T-helper 17 cell (primary cell): ENCODE measurements around the gene GAB4. TPM values are rescaled to one million over a fixed set of nuclear protein-coding genes. Genes with fewer than 3 reads are reported as not detected.
"Not testable (repeated sequence)": the region's sequence is repeated elsewhere in the genome, so short reads cannot be mapped to it uniquely, and the experiment has no call there.

Experiments
- ATAC-seq: fragments of 150-1000 bp; cut with Tn5 transposase; 2 replicates; pipeline ENCODE4 v1.10.0; 2021; ENCODE audit warnings: mild to moderate bottlenecking, moderate library complexity
- DNase-seq, 3 donors: peaks; one replicate each; pipeline versions ENCODE4 v3.0.0 to v3.0.0-alpha.2; 2020 to 2021
- H3K9me3 ChIP-seq: one replicate; pipeline ENCODE4 v1.7.0; 2013; ENCODE audit warnings: low read length, mild to moderate bottlenecking; ENCODE audit not compliant: control insufficient read depth, poor library complexity, severe bottlenecking
- H3K27ac Mint-ChIP-seq: one replicate; pipeline ENCODE4 v1.8.0; 2022; ENCODE audit warnings: mild to moderate bottlenecking, moderate library complexity, mixed read lengths
- H3K27me3 Mint-ChIP-seq: one replicate; pipeline ENCODE4 v1.8.0; 2022; ENCODE audit warnings: mixed read lengths
- H3K36me3 Mint-ChIP-seq: one replicate; pipeline ENCODE4 v1.8.0; 2022; ENCODE audit warnings: low read depth, mixed read lengths
- H3K4me1 Mint-ChIP-seq: one replicate; pipeline ENCODE4 v1.8.0; 2022; ENCODE audit warnings: mild to moderate bottlenecking, mixed read lengths
- H3K4me3 Mint-ChIP-seq: one replicate; pipeline ENCODE4 v1.8.0; 2022; ENCODE audit warnings: mild to moderate bottlenecking, moderate library complexity, mixed read lengths
- total RNA-seq, 4 donors: library from RNA in 2 of 4; stranded (reverse) in 2 of 4; gene quantifications; one replicate each; pipeline ENCODE4 v1.2.3 and lab custom pipeline; 2022 to 2026

Gene GAB4
- total RNA-seq, 2 donors from 2014 or later, result not detected

DNA sequence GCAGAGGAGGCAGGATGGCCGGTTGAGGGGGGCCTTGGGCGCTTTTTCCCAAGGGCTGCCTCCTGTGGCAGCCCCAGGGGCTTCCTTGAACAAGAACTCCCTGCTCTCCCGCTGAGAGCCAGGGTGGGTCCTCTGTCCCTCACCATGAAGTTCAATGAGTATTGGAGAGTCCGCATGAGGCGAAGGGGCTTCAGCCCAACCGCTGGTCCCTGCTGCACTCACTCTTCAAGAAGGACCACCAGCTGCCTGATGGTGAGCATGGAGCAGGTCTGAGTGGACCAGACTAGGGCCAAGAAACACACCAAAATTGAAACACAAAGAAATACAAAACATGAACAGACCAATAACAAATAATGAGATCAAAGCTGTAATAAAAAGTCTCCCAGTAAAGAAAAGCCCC lies 7.5 kb upstream of the GAB4 start:
- peaks cover 67% of the 10 kb centered on the region for H3K27me3 Mint-ChIP-seq

DNA sequence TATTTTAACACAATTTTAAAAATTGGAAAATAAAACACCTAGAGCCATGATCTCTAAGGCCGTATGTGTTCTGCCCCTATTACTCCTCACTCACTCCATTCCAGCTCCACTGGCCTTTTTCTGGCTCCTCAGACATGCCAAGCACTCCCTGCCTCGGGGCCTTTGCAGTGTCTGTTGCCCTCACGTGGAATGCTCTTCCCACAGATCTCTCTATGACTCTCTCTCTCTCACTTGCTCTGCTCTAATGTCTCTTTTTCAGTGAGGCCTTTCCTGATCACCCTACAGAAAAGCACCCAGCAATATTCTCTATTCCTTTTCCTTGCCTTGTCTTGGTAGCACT lies 6.0 kb upstream of the GAB4 start:
- DNase-seq, H3K4me3 Mint-ChIP-seq, H3K4me1 Mint-ChIP-seq, H3K9me3 ChIP-seq, ATAC-seq, H3K27ac Mint-ChIP-seq, H3K36me3 Mint-ChIP-seq: not testable (repeated sequence)
- H3K27me3 Mint-ChIP-seq, result peaks cover 67% of the 10 kb centered on the region

More for the DNA sequence above, 7.5 kb upstream of the GAB4 start:
- not testable (repeated sequence) for ATAC-seq, H3K27ac Mint-ChIP-seq, H3K36me3 Mint-ChIP-seq, DNase-seq, H3K4me1 Mint-ChIP-seq, H3K9me3 ChIP-seq, H3K4me3 Mint-ChIP-seq

DNA sequence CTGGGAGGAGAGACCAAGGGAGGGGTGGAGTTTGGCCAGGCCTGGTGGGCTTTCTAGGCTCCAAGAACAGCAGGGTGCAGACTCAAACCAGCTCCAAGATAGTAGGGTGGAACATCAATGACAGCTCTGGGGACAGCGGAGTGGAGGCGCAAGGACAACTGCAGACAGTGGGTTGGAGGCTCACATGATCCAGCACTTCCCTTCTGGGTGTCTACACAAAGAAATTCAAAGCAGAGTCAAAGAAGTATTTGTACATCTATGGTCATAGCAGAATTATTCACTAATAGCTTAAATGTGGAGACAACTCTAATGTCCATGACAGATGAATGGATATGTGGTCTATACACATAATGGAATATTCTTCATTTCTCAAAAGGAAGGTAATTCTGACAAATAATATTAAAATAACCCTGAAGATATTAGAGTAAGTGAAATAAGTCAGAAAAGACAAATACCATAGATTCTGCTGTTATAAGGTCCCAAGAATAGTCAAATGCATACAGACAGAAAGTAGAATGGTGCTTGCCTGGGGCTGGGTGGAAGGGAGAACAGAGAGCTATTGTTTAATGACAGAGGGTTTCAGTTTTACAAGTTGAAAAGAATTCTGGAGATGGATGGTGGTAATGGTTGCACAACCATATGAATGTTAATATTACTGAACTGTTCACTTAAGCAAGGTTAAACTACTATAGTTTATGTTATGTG lies 5.5 kb upstream of the GAB4 start:
- H3K4me3 Mint-ChIP-seq, result no peak overlapping the region
- ATAC-seq (no peak), DNase-seq (no peak)
- peaks cover 70% of the 10 kb centered on the region for H3K27me3 Mint-ChIP-seq
- no peaks in the 10 kb centered on the region for H3K4me1 Mint-ChIP-seq
- peaks cover 2% of the 10 kb centered on the region for H3K36me3 Mint-ChIP-seq
- H3K9me3 ChIP-seq, result no peaks in the 10 kb centered on the region
- H3K27ac Mint-ChIP-seq, result no peak overlapping the region

DNA sequence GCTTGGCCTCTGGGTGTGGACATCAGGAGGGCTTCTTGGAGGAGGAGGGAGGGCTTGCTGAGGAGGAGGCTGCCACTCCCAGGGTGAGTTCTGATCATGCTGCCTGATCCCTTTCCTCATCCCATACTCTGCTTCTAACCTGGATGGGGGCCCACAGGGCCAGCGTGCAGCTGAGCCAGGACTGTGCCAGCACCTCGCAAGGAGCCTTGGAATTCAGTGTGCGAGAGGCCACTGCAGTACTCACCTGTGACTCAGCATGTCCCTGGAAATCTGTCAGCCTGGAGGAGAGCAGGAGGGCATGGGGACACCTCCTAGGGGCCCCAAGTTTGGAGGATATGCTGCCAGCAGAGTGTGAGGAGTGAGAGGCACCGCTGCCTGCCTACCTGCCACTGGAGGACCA lies 4.2 kb upstream of the GAB4 start:
- H3K4me3 Mint-ChIP-seq, result no peak overlapping the region
- H3K27ac Mint-ChIP-seq, result no peak overlapping the region
- H3K4me1 Mint-ChIP-seq, result no peaks in the 10 kb centered on the region
- peaks cover 5% of the 10 kb centered on the region for H3K36me3 Mint-ChIP-seq
- peaks cover 76% of the 10 kb centered on the region for H3K27me3 Mint-ChIP-seq
- DNase-seq (no peak), ATAC-seq (no peak)
- H3K9me3 ChIP-seq, result no peaks in the 10 kb centered on the region

DNA sequence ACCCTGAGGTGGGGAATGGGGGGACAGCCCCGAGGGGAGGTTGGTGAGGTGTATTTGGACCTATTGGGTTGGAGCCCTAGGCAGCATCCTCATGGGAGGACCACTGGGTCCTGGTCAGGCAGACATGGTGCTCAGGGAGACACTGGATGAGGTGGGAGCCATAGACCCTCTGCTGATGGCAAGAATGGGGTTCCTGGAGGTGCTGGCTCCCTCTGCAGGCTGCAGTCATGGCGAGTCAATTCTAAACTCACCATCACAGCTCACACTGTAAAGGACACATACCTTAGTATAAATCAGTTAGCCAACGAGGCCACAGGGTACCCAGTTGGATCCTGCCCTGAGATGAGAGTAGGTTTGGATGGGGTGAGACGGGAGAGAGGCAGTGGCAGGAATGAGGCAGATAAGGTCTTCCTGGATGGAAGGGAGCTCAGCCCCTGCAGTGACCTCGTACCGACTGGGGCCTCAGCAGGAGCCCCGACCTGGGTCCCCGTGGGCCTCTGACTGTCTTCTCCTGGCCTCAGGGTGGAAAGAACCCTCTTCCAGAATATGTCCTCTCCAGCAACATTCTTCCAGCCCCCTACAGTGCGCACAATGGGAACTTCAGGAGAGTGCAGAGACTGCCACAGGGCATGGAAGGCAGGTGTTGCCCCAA lies 1.7 kb upstream of the GAB4 start:
- no peak for ATAC-seq
- H3K9me3 ChIP-seq, result no peaks in the 10 kb centered on the region
- Mint-ChIP-seq H3K27ac (no peak overlapping the region), H3K36me3 (peaks cover 5% of the 10 kb centered on the region), H3K27me3 (peaks cover 77% of the 10 kb centered on the region), H3K4me3 (no peak overlapping the region), H3K4me1 (no peaks in the 10 kb centered on the region)
- no peak for DNase-seq

DNA sequence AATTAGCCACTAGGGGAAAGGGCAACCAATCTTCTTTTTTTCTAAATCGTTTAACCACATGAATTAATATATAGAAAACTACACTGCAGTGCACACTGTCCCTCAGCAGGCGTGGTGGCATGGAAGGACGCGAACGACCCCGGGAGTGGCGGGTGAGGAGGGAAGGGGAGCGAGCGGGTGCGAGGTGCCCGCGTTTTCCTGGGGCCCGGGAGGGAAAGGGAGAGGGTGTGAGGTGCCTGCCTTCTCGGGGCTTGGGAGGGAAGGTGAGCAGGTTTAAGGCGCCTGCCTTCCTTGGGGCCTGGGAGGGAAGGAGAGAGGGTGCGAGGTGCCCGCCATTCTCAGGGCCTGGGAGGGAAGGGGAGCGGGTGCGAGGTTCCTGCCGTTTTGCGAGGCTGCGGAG lies 765 bp downstream of the GAB4 start:
- H3K9me3 ChIP-seq, result no peaks in the 10 kb centered on the region
- H3K36me3 Mint-ChIP-seq, result peaks cover 5% of the 10 kb centered on the region
- DNase-seq, result no peak
- no peaks in the 10 kb centered on the region for H3K4me1 Mint-ChIP-seq
- no peak for ATAC-seq
- no peak overlapping the region for H3K4me3 Mint-ChIP-seq
- H3K27ac Mint-ChIP-seq, result no peak overlapping the region
- peaks cover 58% of the 10 kb centered on the region for H3K27me3 Mint-ChIP-seq

DNA sequence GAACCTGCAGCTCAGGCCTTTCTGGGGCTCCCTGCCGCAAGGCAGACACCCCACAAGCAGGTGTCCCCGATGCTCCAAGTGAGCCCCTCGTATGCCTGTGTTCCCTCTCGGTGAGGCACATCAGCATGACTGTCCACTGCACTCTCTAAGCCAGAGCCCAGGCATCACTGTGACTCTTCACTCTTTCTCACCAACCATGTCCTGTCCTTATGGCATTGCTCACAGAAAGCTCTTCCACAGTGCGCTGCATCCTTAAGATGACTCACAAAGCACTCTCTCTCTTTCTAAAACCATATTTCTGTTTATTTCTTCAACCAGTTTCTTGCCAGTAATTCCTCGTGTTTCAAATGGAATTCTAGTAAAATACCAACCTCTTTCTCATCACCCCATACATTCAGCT lies 18.1 kb downstream of the GAB4 start:
- Mint-ChIP-seq H3K4me1 (no peaks in the 10 kb centered on the region), H3K27me3 (peaks cover 45% of the 10 kb centered on the region), H3K27ac (no peak overlapping the region), H3K36me3 (no peaks in the 10 kb centered on the region), H3K4me3 (no peak overlapping the region)
- DNase-seq, result no peak
- H3K9me3 ChIP-seq, result no peaks in the 10 kb centered on the region
- no peak for ATAC-seq

DNA sequence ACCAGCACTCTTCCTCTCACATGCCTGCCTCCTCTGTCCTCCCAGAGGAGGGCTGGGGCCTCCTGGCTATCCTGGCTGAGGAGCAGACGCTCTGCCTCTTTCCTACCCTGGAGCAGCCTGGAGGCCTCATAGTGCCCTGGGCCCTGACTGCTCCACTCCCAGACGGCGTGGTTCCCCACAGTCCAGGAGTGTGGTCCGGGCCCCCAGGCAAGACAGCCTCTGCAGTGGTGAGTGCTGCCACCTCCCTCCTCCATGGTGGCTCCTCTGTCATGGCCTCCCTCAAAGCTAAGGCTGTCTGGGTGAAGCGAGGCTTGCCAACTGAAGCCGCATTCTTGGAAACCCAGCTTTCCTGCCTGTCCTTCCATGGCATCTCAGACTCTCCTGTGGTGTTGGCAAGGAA lies 19.8 kb downstream of the GAB4 start:
- DNase-seq, result no peak
- H3K36me3 Mint-ChIP-seq, result no peaks in the 10 kb centered on the region
- H3K4me3 Mint-ChIP-seq, result no peak overlapping the region
- H3K27ac Mint-ChIP-seq, result no peak overlapping the region
- H3K4me1 Mint-ChIP-seq, result no peaks in the 10 kb centered on the region
- peaks cover 46% of the 10 kb centered on the region for H3K27me3 Mint-ChIP-seq
- no peaks in the 10 kb centered on the region for H3K9me3 ChIP-seq
- no peak for ATAC-seq

DNA sequence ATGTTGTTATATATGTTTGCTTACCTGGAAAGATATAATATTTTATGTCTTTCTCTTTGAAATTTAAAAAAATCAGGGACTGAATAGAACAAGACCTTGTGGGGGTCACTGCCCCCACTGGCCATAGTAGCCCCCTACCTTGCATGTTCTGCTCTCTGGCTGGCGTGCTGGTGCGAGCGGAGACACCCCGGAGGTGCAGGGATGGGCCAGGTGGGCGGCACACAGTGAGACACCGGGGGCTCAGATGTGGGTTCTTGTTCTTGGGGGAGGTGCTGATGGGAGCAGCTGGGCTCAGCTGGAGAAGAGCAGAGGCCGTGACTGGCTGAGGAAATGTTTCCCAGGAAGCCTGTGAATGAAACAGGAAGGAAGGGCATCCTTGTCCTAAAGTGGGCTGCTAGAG lies 20.2 kb downstream of the GAB4 start:
- no peaks in the 10 kb centered on the region for H3K9me3 ChIP-seq
- no peak overlapping the region for H3K27ac Mint-ChIP-seq

DNA sequence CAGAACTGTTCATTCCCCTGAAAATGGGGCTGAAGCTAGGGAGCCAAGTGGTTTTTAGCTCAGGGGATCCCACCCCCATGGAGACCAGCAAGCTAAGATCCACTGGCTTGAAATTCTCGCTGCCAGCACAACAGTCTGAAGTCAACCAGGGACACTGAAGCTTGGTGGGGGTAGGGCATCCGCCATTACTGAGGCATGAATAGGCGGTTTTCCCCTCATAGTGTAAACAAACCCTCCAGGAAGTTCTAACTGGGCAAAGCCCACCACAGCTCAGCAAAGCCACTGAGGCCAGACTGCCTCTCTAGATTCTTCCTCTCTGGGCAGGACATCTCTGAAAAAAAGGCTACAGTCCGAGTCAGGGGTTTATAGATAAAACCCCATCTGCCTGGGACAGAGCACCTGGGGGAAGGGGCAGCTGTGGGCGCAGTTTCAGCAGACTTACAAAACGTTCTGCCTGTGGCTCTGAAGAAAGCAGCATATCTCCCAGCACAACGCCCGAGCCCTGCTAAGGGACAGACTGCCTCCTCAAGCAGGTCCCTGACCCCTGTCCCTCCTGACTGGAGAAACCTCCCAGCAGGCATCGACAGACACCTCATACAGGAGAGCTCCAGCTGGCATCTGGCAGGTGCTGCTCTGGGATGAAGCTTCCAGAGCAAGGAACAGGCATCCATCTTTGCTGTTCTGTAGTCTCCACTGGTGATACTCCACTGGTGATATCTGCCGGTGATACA lies 32.7 kb downstream of the GAB4 start:
- ATAC-seq, result no peak
- H3K4me1 Mint-ChIP-seq, result peaks cover 4% of the 10 kb centered on the region
- no peak overlapping the region for H3K27ac Mint-ChIP-seq
- H3K4me3 Mint-ChIP-seq, result no peak overlapping the region
- DNase-seq, result no peak
- H3K27me3 Mint-ChIP-seq, result peaks cover 58% of the 10 kb centered on the region
- peaks cover 7% of the 10 kb centered on the region for H3K36me3 Mint-ChIP-seq
- no peaks in the 10 kb centered on the region for H3K9me3 ChIP-seq

More for the DNA sequence above, 20.2 kb downstream of the GAB4 start:
- H3K27me3 Mint-ChIP-seq, result peaks cover 46% of the 10 kb centered on the region
- H3K4me1 Mint-ChIP-seq, result no peaks in the 10 kb centered on the region
- H3K4me3 Mint-ChIP-seq, result no peak overlapping the region
- DNase-seq (no peak), ATAC-seq (no peak)
- H3K36me3 Mint-ChIP-seq, result no peaks in the 10 kb centered on the region

DNA sequence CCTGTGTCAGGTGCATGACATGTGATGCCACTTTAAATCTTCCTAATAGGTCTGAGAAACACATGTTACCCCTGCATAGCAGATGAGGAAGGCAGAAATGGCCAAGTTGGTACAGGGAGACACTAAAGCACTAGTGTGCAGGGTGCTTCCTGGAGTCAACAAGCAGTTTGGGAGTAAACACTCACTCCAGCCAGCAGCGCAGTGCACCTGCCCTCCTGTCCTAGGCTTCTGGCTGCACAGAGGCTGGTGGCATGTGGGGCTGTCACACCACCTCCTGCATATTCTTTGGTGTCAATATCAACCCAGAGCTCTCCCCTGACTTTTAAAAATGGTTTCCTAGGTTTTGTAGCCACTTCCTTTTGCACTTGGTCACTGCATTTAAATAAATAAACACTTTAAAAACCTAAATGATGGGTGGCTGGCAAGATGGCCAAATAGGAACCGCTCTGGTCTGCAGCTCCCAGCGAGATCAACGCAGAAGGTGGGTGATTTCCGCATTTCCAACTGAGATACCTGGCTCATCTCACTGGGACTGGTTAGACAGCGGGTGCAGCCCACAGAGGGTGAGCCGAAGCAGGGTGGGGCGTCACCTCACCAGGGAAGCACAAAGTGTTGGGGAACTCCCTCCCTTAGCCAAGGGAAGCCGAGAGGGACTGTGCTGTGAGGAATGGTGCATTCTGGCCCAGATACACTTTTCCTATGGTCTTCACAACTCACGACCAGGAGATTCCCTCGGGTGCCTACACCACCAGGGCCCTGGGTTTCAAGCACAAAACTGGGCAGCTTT lies 33.5 kb downstream of the GAB4 start:
- Mint-ChIP-seq H3K4me1 (peaks cover 4% of the 10 kb centered on the region), H3K36me3 (peaks cover 7% of the 10 kb centered on the region), H3K27me3 (peaks cover 67% of the 10 kb centered on the region), H3K4me3 (no peak overlapping the region), H3K27ac (no peak overlapping the region)
- ATAC-seq, result no peak
- no peaks in the 10 kb centered on the region for H3K9me3 ChIP-seq
- DNase-seq, result no peak

DNA sequence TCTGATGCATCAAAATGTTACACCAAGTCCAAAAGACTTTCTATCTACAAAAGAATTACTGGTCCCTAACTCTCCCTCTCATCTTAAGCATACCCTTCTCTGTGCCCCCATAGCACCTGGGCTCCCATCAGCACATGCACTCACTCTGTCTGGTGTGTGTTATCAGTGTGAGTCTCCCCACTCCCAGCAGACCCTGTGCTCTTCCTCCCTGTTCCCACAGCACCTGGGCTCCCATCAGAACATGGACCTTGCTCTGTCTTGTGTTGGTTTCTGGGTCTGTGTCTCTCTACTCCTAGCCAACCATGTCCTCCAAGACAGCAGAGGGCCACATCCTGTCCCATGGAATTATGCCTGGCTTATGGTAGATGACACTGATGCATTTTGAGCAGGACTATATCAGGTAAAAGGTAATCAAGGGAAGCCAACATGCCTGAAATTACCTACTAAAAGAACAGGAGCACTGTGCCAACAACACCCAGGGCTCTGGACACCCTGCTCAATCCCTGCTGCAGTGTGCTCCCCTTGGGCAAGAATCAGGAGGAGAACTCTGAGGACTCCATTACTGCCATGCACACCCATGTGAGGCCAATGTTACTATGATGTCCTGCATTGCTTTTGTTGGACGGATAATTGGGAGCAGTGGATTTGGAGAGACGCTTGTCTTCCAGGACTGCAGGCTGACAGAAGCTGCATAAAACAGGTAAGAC lies 34.3 kb downstream of the GAB4 start:
- H3K36me3 Mint-ChIP-seq, result peaks cover 7% of the 10 kb centered on the region
- no peak overlapping the region for H3K4me3 Mint-ChIP-seq
- no peak overlapping the region for H3K27ac Mint-ChIP-seq
- no peak for DNase-seq
- H3K4me1 Mint-ChIP-seq, result peaks cover 4% of the 10 kb centered on the region
- H3K27me3 Mint-ChIP-seq, result peaks cover 73% of the 10 kb centered on the region
- H3K9me3 ChIP-seq, result no peaks in the 10 kb centered on the region
- no peak for ATAC-seq

DNA sequence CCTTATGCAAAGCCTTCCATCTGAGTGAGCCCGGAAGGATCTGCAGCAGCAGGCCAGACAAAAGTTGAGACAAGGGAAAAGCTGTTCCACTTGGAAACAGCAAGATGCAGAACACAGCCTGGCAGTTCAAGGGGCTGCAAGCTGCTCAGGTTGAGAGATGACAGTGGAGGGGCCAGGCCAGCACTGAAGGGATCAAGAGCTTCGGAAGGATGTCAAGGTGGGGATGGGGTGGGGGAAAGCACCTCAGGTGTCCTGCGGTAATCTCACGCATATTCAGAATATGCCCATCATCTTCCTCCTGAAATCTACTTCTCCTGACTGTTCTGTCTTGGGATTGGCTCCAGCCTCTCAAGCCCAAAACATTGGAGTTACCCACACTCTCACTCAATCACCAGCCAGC lies 35.7 kb downstream of the GAB4 start:
- peaks cover 9% of the 10 kb centered on the region for H3K36me3 Mint-ChIP-seq
- no peak overlapping the region for H3K4me3 Mint-ChIP-seq
- H3K9me3 ChIP-seq, result no peaks in the 10 kb centered on the region
- ATAC-seq (no peak), DNase-seq (no peak)
- peaks cover 86% of the 10 kb centered on the region for H3K27me3 Mint-ChIP-seq
- peaks cover 4% of the 10 kb centered on the region for H3K4me1 Mint-ChIP-seq
- no peak overlapping the region for H3K27ac Mint-ChIP-seq
